ENCODE results near the gene GRK4.

GRCh38 chr4:3082925-3083515, 119.6 kb downstream of the GRK4 start:
- no peak for TF ChIP-seq ATF2 (tag by site-specific recombination; IDR thresholded peaks at IDR 0.05; ENCODE audit: low read depth)
- TF ChIP-seq SP2 (tag by site-specific recombination; IDR thresholded peaks at IDR 0.05), result no peak

All from HEK293 (cell line).